HCT116 (cell line): Measurements from ENCODE around the gene GPC5. TPM values are rescaled to one million over a fixed set of nuclear protein-coding genes. Genes with fewer than 3 reads are reported as not detected.

Source experiments
- ATAC-seq: fragments of 200-7000 bp; cut with Tn5 transposase; 2 replicates; pipeline ENCODE4 v1.9.1; 2020; ENCODE audit warnings: mild to moderate bottlenecking, moderate library complexity
- BruUV-seq: library from RNA; stranded (reverse); fragments of 400-500 nt; replicated peaks from 2 replicates; lab custom pipeline; 2021; lab: Mats Ljungman, UMichigan
- CTCF ChIA-PET: fragments of 300-600 bp; sonication (Branson Sonifier 250); formaldehyde crosslinking; loops from one replicate; lab custom pipeline; 2021; ENCODE audit warnings: antibody characterized with exemption; lab: Charles Lee
- POLR2A ChIA-PET: fragments of 300-600, 350-600 bp; sonication (Branson Sonifier 250); formaldehyde crosslinking; loops from one replicate; lab custom pipeline; 2021; ENCODE audit warnings: antibody characterized with exemption; lab: Charles Lee
- RAD21 ChIA-PET, 2 experiments: fragments of 300-600 bp; sonication (Branson Sonifier 250); formaldehyde crosslinking; loops; one replicate each; lab custom pipeline; 2023; ENCODE audit warnings: low total read pairs in 2 of 2; ENCODE audit not compliant: uncharacterized antibody in 2 of 2, unreplicated experiment in 2 of 2, low non-redundant PET in 1 of 2; lab: Charles Lee
- DNase-seq: peaks from one replicate; pipeline ENCODE4 v3.0.0-alpha.2; 2010; ENCODE audit warnings: low read depth, low spot score
- H2AFZ ChIP-seq: fragments of 200-600 bp; shearing (Covaris generic), sonication (generic); 2 replicates; pipeline ENCODE4 v1.6.1; 2017; ENCODE audit warnings: low read depth, mixed run types, mixed read lengths, antibody characterized with exemption, low read length; ENCODE audit not compliant: poor library complexity, severe bottlenecking
- H3K27ac ChIP-seq: 2 replicates; pipeline ENCODE4 v1.5.1; 2012; ENCODE audit warnings: low read depth, low read length
- H3K27me3 ChIP-seq: fragments of 200-600 bp; sonication (generic); 2 replicates; pipeline ENCODE4 v1.6.1; 2016; ENCODE audit warnings: mixed run types, low read length, mixed read lengths; ENCODE audit not compliant: insufficient read depth
- H3K36me3 ChIP-seq, 2 experiments: fragments of 200-500 bp in 1 of 2; fragments of 200-600 bp in 1 of 2; sonication (Bioruptor generic) in 1 of 2; sonication (generic) in 1 of 2; 2 replicates each; pipeline versions ENCODE4 v1.5.1 to v1.6.1; 2014 to 2016; ENCODE audit warnings: low read length in 2 of 2, inconsistent platforms in 1 of 2, mixed read lengths in 1 of 2, mixed run types in 1 of 2; ENCODE audit not compliant: insufficient read depth in 2 of 2, control insufficient read depth in 1 of 2
- H3K4me1 ChIP-seq, 2 experiments: fragments of 200-600 bp in 1 of 2; sonication (generic) in 1 of 2; 2 replicates each; pipeline versions ENCODE4 v1.5.1 to v1.6.1; 2012 to 2017; ENCODE audit warnings: low read length in 2 of 2, inconsistent platforms in 1 of 2, mild to moderate bottlenecking in 1 of 2, mixed read lengths in 1 of 2, mixed run types in 1 of 2, moderate library complexity in 1 of 2; ENCODE audit not compliant: insufficient read depth in 2 of 2, control insufficient read depth in 1 of 2
- H3K4me2 ChIP-seq: fragments of 200-600 bp; sonication (generic); 2 replicates; pipeline ENCODE4 v1.6.1; 2017; ENCODE audit warnings: mixed run types, low read length, mixed read lengths
- H3K4me3 ChIP-seq, 2 experiments: fragments of 200-600 bp in 1 of 2; sonication (generic) in 1 of 2; replicated peaks in 1 of 2; 2 replicates each; pipeline ENCODE4 v1.5.1; 2011 to 2016; ENCODE audit warnings: low read length in 2 of 2, control low read depth in 1 of 2, low read depth in 1 of 2, mild to moderate bottlenecking in 1 of 2, mixed read lengths in 1 of 2, mixed run types in 1 of 2
- H3K79me2 ChIP-seq: fragments of 200-600 bp; sonication (generic); 2 replicates; pipeline ENCODE4 v1.6.1; 2017; ENCODE audit warnings: mild to moderate bottlenecking, mixed run types, low read length, moderate library complexity, mixed read lengths; ENCODE audit not compliant: insufficient read depth
- H3K9ac ChIP-seq: fragments of 200-600 bp; sonication (generic); 2 replicates; pipeline ENCODE4 v1.6.1; 2016; ENCODE audit warnings: low read length, mixed read lengths
- H3K9me2 ChIP-seq: fragments of 200-600 bp; sonication (generic), shearing (Covaris generic); 2 replicates; pipeline ENCODE4 v1.6.1; 2017; ENCODE audit warnings: mixed run types, mild to moderate bottlenecking, moderate library complexity; ENCODE audit not compliant: insufficient read depth
- H3K9me3 ChIP-seq, 2 experiments: fragments of 200-500 bp in 1 of 2; fragments of 200-600 bp in 1 of 2; sonication (Bioruptor generic) in 1 of 2; sonication (generic) in 1 of 2; 2 replicates each; pipeline ENCODE4 v1.6.1; 2014 to 2017; ENCODE audit warnings: low read length in 2 of 2, mixed read lengths in 2 of 2, inconsistent platforms in 1 of 2, low read depth in 1 of 2, mild to moderate bottlenecking in 1 of 2, mixed run types in 1 of 2, moderate library complexity in 1 of 2; ENCODE audit not compliant: control insufficient read depth in 1 of 2, insufficient read depth in 1 of 2
- H4K20me1 ChIP-seq: fragments of 200-600 bp; sonication (generic), shearing (Covaris generic); 2 replicates; pipeline ENCODE4 v1.6.1; 2017; ENCODE audit warnings: mixed run types, mild to moderate bottlenecking, moderate library complexity; ENCODE audit not compliant: insufficient read depth
- ATF3 ChIP-seq: IDR thresholded peaks from 2 replicates; pipeline ENCODE4 v1.6.1; 2012
- CBX3 ChIP-seq: IDR thresholded peaks from 2 replicates; pipeline ENCODE4 v1.6.1; 2012; ENCODE audit warnings: low read depth
- CEBPB ChIP-seq: IDR thresholded peaks from 2 replicates; pipeline ENCODE4 v1.6.1; 2012; ENCODE audit warnings: low read depth
- CTCF ChIP-seq, 3 experiments: fragments of 200-600 bp in 1 of 3; sonication (generic) in 1 of 3; IDR thresholded peaks in 2 of 3; conservative IDR thresholded peaks in 1 of 3; 2 replicates each; pipeline ENCODE4 v1.5.1; 2012 to 2017; ENCODE audit warnings: low read depth in 2 of 3, low read length in 2 of 3, antibody characterized with exemption in 1 of 3, borderline replicate concordance in 1 of 3, control low read depth in 1 of 3, mild to moderate bottlenecking in 1 of 3, mixed read lengths in 1 of 3, mixed run types in 1 of 3, moderate library complexity in 1 of 3; ENCODE audit not compliant: insufficient read depth in 1 of 3
- ELF1 ChIP-seq: IDR thresholded peaks from 2 replicates; pipeline ENCODE4 v1.6.1; 2012; ENCODE audit warnings: low read depth, borderline replicate concordance
- EZH2 ChIP-seq: fragments of 200-600 bp; sonication (generic); IDR thresholded peaks from 2 replicates; pipeline ENCODE4 v1.6.1; 2017; ENCODE audit warnings: antibody characterized with exemption, mixed run types
- FOSL1 ChIP-seq: IDR thresholded peaks from 2 replicates; pipeline ENCODE4 v1.6.1; 2012; ENCODE audit warnings: low read depth
- JUND ChIP-seq: IDR thresholded peaks from 2 replicates; pipeline ENCODE4 v1.6.1; 2012
- MAX ChIP-seq: IDR thresholded peaks from 2 replicates; pipeline ENCODE4 v1.6.1; 2012
- REST ChIP-seq: IDR thresholded peaks from 2 replicates; pipeline ENCODE4 v1.6.1; 2012; ENCODE audit warnings: low read depth
- SP1 ChIP-seq: IDR thresholded peaks from 2 replicates; pipeline ENCODE4 v1.6.1; 2012; ENCODE audit warnings: low read depth
- SRF ChIP-seq: IDR thresholded peaks from 2 replicates; pipeline ENCODE4 v1.6.1; 2012; ENCODE audit warnings: low read depth
- TCF7L2 ChIP-seq: IDR thresholded peaks from 2 replicates; pipeline ENCODE4 v1.7.0; 2011; ENCODE audit warnings: borderline replicate concordance, inconsistent platforms; ENCODE audit not compliant: insufficient read depth, insufficient read length; ENCODE audit errors: extremely low read depth
- ZBTB33 ChIP-seq: IDR thresholded peaks from 2 replicates; pipeline ENCODE4 v1.6.1; 2011; ENCODE audit warnings: mild to moderate bottlenecking, low read length, moderate library complexity; ENCODE audit not compliant: insufficient replicate concordance; ENCODE audit errors: extremely low read depth
- ZFX ChIP-seq: fragments of 450-650 bp; IDR thresholded peaks from 2 replicates; pipeline ENCODE4 v1.6.1; 2017
- ZNF274 ChIP-seq: fragments of 200-500 bp; sonication (Bioruptor generic); IDR thresholded peaks from 2 replicates; pipeline ENCODE4 v1.6.1; 2014; ENCODE audit warnings: mild to moderate bottlenecking, low read depth, low read length, inconsistent platforms
- intact Hi-C: fragments of 100-400 bp; cut with micrococcal nuclease; formaldehyde crosslinking; loops from 2 replicates; pipeline ENCODE4 v1.10.0; 2022
- total RNA-seq: library from RNA; stranded (reverse); gene quantifications from one replicate; pipeline ENCODE4 v1.2.1, GENCODE V29; 2021; ENCODE audit not compliant: unreplicated experiment

The GPC5 gene
- total RNA-seq, 1 experiment from 2014 or later = not detected

- peaks cover 44% of the 10 kb centered on the region for H3K79me2 ChIP-seq
- ATAC-seq (no peak), DNase-seq (no peak)
- ChIA-PET RAD21 (no interaction called here), POLR2A (no interaction called here), CTCF (no interaction called here)
- peaks cover 0 to 8% of the 10 kb centered on the region in 2 experiments; a peak in 2 of 4 replicates for H3K4me1 ChIP-seq
- no peaks in the 10 kb centered on the region for H3K9me2 ChIP-seq
- intact Hi-C loops = no loop called here
- H3K4me2 ChIP-seq = no peak overlapping the region
- BruUV-seq = no TSS peak
- peaks cover 50 to 57% of the 10 kb centered on the region in 2 experiments for H3K36me3 ChIP-seq
- H3K27ac ChIP-seq = no peak overlapping the region
- no peak overlapping the region for H3K4me3 ChIP-seq
- H3K9me3 ChIP-seq = no peaks in the 10 kb centered on the region
- H3K9ac ChIP-seq = no peak overlapping the region
- H3K27me3 ChIP-seq = no peaks in the 10 kb centered on the region
- H2AFZ ChIP-seq = no peak overlapping the region
- peaks cover 47% of the 10 kb centered on the region; the same call in 1 of the 2 replicates for H4K20me1 ChIP-seq
- TF ChIP-seq FOSL1 (no peak), JUND (no peak), TCF7L2 (no peak), ATF3 (no peak), ZNF274 (no peak), CEBPB (no peak), MAX (no peak), CBX3 (no peak), CTCF (IDR thresholded peaks at IDR 0.05 in 2 of 3, conservative IDR thresholded peaks at IDR 0.05 in 1 of 3; ENCODE audit: borderline replicate concordance in 1 of 3, insufficient read depth in 1 of 3, low read depth in 2 of 3, low read length in 2 of 3) (no peak), SP1 (no peak), REST (no peak), ZBTB33 (no peak), ELF1 (no peak), SRF (no peak), ZFX (no peak), EZH2 (no peak)
These were observed 44.9 kb upstream of the GPC5 start for GRCh38 chr13:91353494-91353893.
